ENCODE measurements around the gene SMAD4.
A peak's percentile ranks its signal among the peaks of the same experiment; 100 is the strongest.
"Not testable (repeated sequence)": the region's sequence is repeated elsewhere in the genome, so short reads cannot be mapped to it uniquely, and the experiment has no call there.

The SMAD4 gene

DNA sequence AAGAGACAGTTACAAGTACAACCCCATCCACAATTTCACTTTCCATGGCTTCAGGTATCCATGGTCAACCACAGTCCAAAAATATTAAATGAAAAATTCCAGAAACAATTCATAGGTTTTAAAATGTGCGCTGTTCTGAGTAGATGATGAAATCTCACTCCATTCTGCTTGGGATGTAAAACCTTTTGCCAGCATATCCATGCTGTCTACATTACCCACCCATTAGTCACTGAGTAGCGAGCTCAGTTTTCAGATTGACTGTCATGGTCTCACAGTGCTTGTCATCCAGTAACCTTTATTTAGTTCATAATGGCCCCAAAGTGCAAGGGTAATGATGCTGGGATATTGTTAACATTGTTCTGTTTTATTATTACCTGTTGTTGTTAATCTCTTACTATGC lies 40.5 kb downstream of the SMAD4 start:
- peak; percentile 93 for DNase-seq

DNA sequence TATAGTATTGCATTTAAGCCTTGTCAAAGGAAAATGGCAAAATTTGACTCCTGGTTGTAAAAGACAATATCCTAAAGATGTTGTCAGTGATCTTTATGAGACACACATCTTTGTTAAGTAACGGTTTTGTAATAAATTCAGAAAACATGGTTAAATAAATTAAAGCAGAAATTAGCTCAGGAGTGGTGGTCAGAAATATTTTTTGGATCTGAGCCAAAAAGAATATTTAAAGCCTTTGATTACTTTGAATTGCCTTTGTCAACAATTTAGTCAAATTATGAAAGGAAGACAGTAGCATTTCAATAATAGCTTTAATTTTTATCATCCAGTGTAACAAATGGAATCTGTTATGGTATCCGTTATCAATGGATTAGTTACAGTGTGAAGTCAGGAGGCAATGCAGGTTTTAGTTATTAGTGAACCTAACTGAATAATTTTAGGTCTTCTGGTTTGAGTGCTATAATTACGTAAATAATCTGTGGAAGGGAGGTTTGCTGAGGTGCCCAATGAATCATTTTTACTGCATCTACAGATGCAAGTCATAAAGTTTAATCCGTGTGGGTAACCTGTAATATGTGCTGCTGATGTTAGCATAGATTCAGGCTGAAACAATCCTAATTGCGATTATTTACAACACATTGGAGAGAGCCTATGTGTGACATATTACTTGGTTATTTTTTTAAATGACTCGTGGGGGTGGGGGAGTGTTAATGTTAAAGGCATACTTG lies 42.7 kb downstream of the SMAD4 start:
- peak; percentile 17 for DNase-seq

DNA sequence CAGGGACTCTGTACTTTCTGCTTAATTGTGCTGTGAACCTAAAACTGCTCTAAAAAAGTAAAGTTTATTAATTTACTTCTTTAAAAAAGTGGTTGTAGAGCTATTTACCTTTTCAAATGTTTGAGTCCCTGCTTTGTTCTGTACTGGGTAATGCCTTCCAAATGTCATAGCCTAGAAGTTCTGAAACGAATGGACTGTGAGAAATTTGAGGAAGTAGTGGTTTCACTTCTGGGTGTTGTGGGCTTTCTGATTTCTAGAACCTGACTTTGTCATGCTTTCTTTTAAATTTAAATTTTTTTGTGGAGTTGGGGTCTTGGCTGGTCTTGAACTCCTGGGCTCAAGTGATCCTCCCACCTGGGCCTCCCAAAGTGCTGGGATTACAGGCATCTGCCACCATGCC lies 44.6 kb downstream of the SMAD4 start:
- no peak for DNase-seq

DNA sequence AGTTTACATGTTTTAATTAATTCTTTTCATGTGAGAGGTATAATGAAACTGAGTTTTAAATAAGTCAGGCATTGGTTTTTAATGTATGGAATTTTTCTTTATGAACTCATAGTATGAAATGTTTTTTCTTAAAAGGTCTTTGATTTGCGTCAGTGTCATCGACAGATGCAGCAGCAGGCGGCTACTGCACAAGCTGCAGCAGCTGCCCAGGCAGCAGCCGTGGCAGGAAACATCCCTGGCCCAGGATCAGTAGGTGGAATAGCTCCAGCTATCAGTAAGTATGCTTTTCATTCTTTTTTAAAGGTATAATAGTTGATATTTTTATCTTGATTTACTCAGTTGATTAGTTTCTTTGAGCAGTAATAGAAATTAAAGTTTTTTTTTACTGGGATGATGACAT lies 46.5 kb downstream of the SMAD4 start:
- DNase-seq, result peak; percentile 23

DNA sequence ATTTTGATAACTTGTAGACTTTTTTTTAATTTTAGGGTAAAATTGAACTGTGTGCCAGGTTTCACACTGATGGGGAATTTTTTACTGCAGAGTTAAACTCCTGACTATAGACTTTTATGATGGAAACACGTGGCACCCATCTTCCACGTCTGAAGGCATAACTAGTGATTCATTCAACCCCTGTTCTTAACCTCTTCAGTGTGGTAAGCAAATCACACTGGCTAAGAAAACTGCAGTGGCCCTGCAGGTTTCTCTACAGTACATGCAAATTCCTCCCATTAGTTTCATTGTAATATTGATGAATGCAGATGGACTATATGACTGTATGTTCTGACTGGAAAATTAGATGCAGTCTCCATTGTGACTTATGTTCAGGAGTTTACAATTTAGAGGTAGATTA lies 47.2 kb downstream of the SMAD4 start:
- DNase-seq, result peak; percentile 63

DNA sequence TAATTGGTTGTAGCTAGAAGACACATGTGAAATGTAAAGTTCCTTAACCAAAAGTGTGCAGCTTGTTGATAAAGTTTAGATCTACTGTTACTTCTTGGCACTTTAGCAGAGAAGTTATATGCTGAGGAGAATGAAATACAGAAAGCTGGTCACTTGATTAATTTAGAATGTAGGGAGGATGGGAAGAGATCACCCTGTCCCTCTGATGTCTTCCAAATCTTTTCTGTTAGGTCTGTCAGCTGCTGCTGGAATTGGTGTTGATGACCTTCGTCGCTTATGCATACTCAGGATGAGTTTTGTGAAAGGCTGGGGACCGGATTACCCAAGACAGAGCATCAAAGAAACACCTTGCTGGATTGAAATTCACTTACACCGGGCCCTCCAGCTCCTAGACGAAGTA lies 48.0 kb downstream of the SMAD4 start:
- DNase-seq, result no peak

DNA sequence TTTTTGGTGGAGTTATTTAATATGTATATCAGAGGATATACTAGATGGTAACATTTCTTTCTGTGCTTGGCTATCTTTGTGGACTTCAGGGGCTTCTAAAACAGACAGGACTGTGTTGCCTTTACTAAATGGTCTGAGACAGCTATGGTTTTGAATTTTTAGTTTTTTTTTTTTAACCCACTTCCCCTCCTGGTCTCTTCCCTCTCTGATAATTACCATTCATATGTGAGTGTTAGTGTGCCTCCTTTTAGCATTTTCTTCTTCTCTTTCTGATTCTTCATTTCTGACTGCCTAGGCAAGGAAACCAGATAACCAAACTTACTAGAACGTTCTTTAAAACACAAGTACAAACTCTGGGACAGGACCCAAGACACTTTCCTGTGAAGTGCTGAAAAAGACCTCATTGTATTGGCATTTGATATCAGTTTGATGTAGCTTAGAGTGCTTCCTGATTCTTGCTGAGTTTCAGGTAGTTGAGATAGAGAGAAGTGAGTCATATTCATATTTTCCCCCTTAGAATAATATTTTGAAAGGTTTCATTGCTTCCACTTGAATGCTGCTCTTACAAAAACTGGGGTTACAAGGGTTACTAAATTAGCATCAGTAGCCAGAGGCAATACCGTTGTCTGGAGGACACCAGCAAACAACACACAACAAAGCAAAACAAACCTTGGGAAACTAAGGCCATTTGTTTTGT lies 52.7 kb downstream of the SMAD4 start:
- DNase-seq, result no peak

DNA sequence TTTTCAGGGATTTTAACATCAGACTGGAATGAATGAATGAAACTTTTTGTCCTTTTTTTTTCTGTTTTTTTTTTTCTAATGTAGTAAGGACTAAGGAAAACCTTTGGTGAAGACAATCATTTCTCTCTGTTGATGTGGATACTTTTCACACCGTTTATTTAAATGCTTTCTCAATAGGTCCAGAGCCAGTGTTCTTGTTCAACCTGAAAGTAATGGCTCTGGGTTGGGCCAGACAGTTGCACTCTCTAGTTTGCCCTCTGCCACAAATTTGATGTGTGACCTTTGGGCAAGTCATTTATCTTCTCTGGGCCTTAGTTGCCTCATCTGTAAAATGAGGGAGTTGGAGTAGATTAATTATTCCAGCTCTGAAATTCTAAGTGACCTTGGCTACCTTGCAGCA lies 53.4 kb downstream of the SMAD4 start:
- no peak for DNase-seq

DNA sequence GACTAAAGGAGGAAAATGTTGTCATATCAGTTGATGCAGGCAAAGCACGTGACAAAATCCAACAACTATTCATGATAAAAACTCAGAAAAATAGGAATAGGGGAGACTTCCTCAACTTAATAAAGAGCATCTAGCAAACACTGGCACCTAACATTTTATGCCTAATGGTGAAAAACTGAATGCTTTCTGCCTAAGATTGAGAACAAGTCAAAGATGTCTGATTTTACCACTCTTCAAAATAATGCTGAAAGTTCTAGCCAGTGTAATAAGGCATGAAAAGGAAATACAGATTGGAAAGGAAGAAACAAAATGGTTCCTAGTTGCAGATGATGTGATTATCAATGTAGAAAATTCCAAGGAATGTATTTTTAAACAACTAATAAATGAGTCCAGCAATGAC lies 58.4 kb downstream of the SMAD4 start:
- DNase-seq, result no peak

DNA sequence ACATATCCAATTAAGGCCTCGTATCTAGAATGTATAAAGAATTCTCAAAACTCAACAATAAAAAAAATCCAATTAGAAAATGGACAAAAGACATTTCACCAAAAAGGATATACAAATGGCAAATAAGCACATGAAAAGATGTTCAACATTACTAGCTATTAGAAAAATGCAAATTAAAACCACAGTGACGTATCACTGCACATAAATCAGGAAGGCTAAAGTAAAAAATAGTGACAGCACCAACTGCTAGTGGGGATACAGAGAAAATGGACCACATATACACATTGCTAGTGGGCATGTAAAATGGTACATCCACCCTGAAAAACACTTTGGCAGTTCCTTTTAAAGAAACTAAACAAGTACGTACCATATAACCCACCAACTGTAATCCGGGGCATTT lies 59.7 kb downstream of the SMAD4 start:
- peak; percentile 52 for DNase-seq

DNA sequence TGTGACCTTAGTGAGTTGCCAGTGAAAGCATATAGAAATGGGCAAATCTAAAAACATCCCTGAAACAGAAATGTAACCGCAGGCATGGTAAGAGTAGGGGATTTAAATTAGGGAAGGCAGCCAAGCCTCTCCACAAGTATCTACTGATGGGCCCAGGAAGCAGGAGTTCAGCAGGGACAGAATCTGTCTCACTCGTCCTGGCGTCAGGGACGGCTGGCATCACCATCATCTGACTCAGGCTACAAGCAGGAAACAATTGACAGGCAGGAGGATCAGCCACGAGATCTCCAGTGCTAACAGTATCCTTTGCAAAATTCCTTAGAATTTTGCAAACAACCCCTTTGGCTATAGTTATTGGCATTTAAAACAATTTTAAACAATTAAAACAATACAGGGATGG lies 61.3 kb downstream of the SMAD4 start:
- no peak for DNase-seq

DNA sequence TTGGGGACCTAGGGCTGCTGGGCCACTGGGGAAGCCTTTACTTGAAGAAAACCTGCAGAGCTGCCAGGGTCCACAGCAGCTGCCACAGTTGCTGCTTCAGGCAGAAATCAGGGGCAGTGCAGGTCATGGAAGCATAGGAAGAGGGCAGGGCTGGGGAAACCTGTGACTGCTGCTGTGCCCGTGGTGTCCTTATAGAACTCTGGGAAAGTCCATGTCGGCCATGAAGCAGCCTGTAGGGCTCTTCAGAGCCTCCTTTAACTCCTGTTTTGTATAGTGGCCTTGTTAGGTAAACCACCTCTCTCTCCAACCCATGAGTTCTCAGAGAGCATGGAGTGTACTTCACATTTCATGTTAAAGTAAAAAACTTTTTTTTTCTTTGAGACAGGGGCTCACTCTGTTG lies 62.1 kb downstream of the SMAD4 start:
- no peak for DNase-seq

DNA sequence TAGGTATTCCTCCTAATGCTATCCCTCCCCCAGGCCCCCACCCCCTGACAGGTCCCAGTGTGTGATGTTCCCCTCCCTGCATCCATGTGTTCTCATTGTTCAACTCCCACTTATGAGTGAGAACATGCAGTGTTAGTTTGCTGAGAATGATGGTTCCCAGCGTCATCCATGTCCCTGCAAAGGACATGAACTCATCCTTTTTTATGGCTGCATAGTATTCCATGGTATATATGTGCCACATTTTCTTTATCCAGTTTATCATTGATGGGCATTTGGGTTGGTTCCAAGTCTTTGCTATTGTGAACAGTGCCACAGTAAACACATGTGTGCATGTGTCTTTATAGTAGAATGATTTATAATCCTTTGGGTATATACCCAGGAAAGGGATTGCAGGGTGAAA lies 63.0 kb downstream of the SMAD4 start:
- not testable (repeated sequence) for DNase-seq

DNA sequence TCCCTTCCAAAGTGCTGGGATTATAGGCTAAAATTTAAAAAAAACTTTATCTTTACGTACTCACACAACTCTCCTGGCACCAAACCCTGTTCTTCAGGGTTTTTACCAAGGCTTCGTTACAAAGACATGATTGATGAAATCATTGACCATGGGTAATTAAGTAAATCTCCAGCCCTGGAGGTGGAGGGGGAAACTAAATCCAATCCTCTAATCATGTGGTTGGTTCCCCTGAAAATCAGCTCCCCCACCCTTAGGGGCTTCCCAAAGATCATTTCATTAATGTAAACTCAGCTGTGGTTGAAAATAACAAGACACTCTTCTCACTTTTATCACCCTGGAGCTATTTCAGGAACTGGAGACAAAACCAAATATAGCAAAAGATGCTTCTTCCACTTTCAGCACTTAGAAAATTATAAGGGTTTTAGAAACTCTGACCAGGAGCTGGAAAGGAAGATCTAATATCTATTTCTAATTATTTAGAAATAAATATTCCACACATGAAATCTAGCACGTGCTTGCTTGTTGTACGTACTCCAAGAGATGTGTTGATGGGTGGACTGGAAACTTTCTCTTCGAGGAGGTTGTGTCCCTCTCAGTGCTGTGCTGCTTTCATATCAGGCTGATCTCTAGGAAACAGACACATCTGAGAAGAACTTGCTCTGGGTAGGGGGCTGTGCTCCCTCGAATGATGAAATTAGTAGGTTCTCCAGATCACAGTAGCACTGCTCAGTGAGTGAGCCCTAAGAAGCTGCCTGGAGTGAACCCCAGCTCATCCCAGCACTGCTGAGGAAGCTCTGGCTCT lies 67.2 kb downstream of the SMAD4 start:
- no peak for DNase-seq

DNA sequence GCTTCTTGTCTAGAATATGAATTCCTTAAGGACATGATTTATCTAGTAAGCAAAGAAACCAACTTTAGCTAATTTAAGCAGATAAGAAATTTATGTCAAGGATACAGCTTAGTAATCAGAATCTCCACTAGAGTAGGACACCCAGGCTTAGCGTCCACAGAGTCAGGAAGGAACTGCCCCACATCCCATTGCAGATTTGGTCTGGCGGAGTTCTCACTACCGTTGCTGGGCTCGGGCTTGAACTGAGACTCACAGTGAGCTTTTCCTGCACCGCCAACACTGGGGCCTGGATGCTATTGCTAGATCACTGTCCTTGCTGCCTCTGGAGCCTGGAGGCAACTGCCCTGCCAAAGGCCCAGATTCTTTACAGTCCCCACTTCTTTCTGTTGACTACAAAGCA lies 68.1 kb downstream of the SMAD4 start:
- no peak for DNase-seq

DNA sequence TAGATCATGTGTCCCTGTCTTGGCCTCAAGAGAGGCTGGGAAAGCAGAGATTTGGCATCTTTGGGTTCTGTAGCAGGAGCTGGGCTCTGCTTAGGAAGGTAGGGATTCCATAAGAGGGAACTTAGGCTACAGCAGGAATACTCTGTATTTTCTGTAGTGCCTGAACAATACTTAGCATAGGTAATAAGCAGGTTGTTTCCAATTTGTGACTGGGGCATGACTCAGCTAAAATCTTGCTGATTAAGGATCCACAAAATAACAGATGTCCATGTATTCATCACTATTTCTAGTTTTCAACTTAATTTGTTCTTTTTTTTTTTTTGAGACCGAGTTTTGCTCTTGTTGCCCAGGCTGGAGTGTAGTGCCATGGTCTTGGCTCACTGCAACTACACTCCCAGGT lies 68.5 kb downstream of the SMAD4 start:
- DNase-seq, result no peak

DNA sequence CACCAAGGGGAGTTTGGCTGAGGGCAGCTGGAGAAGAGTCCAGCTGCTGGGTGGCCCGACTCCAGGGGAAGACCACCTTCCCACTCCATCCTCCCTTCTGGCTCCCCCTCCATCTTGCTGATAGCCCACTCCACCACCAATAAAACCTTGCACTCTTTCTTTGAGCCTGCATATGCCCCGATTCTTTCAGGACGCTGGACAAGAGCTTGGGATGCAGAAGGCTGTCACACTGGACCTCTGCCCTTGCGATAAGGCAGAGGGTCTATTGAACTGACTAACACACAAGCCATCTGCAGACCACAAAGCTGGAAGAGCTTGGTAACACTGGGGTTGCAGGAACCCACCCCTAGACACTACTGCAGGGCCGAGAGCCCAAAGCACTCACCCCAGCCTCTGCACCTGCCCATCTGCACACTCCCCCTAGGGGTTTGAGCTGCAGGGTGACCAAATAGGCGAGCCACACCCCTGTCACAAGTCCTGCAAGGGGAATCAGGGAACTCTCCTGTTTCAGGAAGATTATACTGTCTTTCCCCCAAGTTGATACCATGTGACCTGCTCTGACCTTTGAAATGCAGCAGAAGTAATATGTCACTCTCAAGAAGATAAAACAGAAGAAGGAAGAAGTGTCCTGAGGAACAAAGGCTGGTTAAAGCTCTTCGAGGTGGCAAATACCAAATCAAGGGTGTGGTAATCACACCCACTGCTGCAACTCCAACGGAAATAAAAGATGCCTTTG lies 70.5 kb downstream of the SMAD4 start:
- no peak for DNase-seq

DNA sequence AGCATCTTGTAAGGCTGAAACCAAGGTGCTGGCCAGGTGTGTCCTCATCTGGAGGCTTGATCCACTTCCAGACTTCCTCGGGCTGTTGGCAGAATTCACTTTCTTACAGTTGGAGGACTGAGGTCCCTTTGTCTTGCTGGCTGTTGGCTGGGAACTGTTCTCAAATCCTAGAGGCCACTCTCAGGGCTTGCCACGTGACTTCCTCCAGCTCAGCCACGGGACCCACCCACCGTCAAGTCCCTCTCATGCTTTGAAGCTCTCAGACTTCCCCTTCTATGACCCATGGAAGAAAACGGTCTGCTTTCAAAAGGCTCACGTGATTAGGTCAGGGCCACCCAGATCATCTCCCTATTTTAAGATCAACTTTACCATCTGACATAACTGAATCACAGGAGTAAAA lies 77.1 kb downstream of the SMAD4 start:
- no peak for DNase-seq

DNA sequence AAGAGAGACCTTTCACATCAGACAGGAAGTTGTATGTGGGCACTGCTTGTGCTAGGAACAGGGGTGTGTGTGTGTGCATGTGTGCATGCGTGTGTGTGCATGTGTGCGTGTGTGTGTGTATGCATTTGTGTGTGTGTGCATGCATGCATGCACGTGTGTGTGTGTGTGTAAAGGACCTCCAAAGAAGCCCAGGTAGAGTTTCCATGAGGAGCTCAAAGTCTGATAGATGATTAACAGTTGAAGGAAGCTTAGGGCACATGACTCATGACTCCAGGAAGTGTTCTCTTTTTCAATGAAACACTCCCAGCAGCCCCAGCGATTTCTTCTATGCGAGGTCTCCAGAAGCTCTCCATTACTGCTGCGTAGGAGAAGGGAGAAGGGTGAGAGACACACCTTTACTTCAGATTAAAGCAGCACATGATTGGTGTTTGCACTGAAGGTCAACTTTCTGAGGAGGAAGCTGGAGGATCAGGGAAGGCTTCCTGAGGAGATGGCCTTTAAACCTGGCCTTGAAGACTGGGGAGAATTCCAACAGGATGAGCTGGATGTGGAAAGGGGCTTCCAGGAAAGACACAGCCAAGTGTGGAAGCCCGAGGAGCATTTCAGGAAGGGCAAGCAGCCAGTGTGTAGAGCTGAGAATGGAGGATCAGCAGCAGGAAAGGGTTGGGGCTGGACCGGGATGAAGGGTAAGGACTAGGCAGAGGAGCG lies 77.7 kb downstream of the SMAD4 start:
- no peak for DNase-seq

DNA sequence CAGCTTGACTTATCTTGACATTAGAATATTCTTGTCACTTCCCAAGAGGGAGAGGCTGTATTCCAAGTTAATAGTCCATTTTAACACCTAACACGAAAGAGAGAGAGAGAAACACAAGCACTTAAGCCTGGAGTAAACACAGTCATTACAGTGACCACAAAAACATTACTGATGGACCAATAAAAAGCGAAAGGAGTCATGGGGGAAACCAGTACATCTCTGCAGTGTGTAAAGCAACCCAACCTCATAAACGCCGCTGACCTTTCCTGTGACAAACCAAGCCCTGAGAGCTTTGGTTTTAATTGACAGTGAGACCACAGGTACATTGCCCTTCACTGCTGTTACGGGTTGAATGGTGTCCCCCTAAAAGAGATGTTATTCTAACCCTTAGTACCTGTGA lies 78.3 kb downstream of the SMAD4 start:
- no peak for DNase-seq

DNA sequence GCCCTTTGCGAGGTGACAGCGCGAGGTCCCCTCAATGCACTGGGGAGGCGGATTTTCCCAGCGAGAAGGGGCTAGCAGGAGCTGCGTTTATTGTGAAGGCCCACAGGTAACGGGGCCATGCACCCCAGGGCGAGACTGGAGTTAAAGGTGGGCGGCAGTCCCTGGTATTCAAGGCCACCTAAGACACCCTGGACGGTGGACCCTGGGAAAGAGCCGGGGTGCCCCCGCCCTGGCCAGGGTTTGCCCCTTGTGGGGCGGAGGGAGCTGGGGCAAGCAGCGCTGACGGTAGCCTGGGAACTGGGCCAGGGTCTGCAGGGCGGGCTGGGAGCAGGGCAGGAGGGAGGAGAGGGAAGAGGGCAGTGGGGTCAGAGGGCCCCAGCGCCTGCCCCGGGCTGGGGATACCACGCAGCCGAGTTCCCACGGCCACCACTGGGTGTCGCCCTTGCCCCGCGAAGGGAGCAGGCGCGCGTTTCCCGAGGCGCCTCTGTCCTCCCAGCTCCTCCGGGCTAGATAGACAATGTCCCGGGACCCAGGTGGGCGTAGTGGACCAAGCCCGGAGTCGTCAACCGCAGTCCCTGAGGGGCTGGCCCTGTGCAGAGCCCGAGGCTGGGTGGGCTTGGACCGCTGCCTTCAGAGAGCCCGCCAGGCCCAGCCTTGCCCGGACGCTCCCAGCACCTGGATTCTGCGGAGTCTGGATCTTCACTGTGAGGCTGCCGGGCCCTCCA lies 80.2 kb downstream of the SMAD4 start:
- DNase-seq, result peak; percentile 17
